T-helper 1 cell (primary cell): ENCODE measurements around the gene LY6G6D.

Experiments
- DNase-seq, 5 donors: peaks; one replicate each; pipeline ENCODE4 v3.0.0-alpha.2; 2012 to 2020

LY6G6D gene

DNA sequence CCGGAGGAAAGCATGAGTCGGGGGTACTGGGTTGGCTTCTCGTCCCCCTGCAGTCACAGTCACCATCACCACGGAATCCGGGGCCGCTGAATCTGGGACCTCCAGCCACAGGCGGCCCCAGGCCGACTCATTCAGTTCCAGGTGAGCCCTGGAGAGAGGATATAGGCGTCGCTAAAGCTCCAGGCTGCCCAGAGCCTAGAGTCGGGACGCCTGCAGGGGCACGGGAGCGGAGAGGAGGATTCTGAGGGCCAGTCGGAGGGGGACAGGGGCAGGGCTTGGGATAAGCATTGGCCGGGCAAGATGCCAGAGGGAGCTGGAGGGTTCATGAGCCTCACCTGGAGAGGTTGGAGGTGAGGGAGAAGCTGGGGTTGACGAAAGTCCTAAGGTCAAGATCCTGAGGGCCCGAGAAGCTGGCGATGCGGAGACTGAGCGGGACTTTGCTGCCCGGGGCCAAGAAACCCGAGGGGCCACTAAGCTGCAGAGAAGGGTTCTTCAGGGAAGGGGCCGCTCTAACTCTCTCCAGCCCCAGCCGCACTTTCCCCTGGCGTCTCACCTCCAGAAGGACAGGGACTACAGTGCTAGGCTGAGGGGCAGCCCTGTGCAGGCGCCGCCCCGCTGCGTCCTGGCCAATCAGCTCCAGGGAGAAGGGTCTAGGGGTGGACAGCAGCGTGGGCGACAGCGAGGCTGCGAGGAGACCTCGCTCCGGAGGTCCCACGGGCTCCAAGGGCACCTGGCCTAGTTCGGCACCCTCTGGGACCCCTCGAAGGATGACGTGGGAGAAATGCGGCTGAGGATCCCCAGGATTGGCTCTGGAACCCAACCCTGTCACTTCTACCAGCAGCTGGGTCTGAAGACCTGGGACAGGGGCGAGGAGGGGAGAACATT is 51.0 kb downstream of the LY6G6D start:
- DNase-seq = no peak

- no peak for DNase-seq
Measured at GRCh38 chr6:31767096-31767645, 52.0 kb downstream of the LY6G6D start.
